Peyer's patch (tissue), 4 donors: Measurements from ENCODE around the gene ABHD10.

Experiments
- CTCF ChIP-seq, 6 experiments: fragments of 450-650 bp in 4 of 6; fragments of 200-600 bp in 2 of 6; sonication (generic) in 1 of 6; IDR thresholded peaks; one replicate each; pipeline ENCODE4 v1.5.1; 2017 to 2019; ENCODE audit warnings: antibody characterized with exemption in 6 of 6, mild to moderate bottlenecking in 3 of 6, moderate library complexity in 1 of 6
- POLR2A ChIP-seq, 2 donors: fragments of 450-650 bp; IDR thresholded peaks; one replicate each; pipeline ENCODE4 v1.5.1; 2017; ENCODE audit warnings: antibody characterized with exemption in 2 of 2, mild to moderate bottlenecking in 2 of 2, moderate library complexity in 2 of 2

GRCh38 chr3:112012205-112012992 is 33.6 kb downstream of the ABHD10 start:
- TF ChIP-seq CTCF (IDR thresholded peaks at IDR 0.05) (no peak), POLR2A (IDR thresholded peaks at IDR 0.05) (no peak)
